NB4 (cell line): Measurements from ENCODE around the gene ZNF587B.

ENCODE experiments used
- MYC ChIP-seq: IDR thresholded peaks from 2 replicates; pipeline ENCODE4 v1.6.1; 2011; ENCODE audit warnings: low read depth, low read length
- POLR2A ChIP-seq: IDR thresholded peaks from 2 replicates; pipeline ENCODE4 v1.6.1; 2011; ENCODE audit warnings: mild to moderate bottlenecking; ENCODE audit not compliant: insufficient read length; ENCODE audit errors: extremely low read depth
- TF ChIP-seq, protein P1 (sequence below): IDR thresholded peaks from one replicate; pipeline ENCODE4 v1.5.1; 2012; ENCODE audit warnings: low read depth, low read length
- TF ChIP-seq, protein P2 (sequence below): IDR thresholded peaks from 2 replicates; pipeline ENCODE4 v1.6.1; 2011; ENCODE audit warnings: low read depth, low read length

DNA sequence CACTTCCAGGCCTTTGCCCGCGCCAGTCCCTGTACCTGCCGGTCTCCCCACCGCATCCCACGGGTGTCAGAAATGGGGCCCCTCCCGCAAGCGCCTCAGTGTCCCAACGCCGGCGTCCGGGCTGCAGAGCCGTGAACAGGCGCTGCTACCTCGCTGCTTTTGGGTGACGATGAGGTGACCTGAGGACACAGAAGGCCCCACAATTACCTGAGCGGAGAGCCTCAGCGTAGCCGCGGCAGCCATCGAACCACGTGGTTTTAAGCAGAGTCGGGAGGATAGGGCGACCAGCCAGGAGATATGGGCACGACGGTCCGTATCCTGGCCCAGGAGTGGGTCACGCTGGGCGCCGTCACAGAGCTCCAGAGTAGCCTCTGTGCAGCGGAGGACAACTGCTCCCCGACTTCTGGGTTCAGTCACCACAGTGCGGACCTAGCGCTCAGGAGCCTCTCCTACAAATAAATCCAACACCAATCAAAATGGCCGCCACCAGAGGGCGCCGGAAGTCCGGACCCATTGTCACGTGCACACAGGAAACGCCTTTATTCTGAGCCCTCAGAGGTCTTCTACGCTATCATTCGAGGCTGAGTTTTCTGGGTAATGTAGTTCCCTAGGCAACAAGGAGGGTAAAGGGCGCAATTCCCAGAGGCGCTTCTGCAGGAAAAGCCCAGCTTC, 58.6 kb downstream of the ZNF587B start, which contains the start of gene ZNF814:
- TF ChIP-seq POLR2A = no peak
- TF ChIP-seq, protein P1, sequence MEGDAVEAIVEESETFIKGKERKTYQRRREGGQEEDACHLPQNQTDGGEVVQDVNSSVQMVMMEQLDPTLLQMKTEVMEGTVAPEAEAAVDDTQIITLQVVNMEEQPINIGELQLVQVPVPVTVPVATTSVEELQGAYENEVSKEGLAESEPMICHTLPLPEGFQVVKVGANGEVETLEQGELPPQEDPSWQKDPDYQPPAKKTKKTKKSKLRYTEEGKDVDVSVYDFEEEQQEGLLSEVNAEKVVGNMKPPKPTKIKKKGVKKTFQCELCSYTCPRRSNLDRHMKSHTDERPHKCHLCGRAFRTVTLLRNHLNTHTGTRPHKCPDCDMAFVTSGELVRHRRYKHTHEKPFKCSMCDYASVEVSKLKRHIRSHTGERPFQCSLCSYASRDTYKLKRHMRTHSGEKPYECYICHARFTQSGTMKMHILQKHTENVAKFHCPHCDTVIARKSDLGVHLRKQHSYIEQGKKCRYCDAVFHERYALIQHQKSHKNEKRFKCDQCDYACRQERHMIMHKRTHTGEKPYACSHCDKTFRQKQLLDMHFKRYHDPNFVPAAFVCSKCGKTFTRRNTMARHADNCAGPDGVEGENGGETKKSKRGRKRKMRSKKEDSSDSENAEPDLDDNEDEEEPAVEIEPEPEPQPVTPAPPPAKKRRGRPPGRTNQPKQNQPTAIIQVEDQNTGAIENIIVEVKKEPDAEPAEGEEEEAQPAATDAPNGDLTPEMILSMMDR = peak; percentile 24
- TF ChIP-seq, protein P2, sequence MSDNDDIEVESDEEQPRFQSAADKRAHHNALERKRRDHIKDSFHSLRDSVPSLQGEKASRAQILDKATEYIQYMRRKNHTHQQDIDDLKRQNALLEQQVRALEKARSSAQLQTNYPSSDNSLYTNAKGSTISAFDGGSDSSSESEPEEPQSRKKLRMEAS = no peak
- no peak for TF ChIP-seq MYC
